ENCODE results near the gene MAGEB4.

Gene MAGEB4

GRCh38 chrX:30283456-30284200, 41.8 kb downstream of the MAGEB4 start:
- no peak for FAIRE-seq

Measured in colon (tissue), 2 donors.